Astrocyte (in vitro differentiated cells and primary cell): ENCODE results near the gene STK11IP. TPM values are rescaled to one million over a fixed set of nuclear protein-coding genes. Genes with fewer than 3 reads are reported as not detected.

Experiments
- DNase-seq: peaks from one replicate; pipeline ENCODE4 v3.0.0-alpha.2; 2010; ENCODE audit warnings: low read depth
- FAIRE-seq: peaks from 2 replicates; lab custom pipeline; 2011; peaks lifted over from hg19 to GRCh38; lab: Jason Lieb, UNC
- H2AFZ ChIP-seq: 2 replicates; pipeline ENCODE4 v1.6.0; 2012; ENCODE audit warnings: low read depth, low read length, inconsistent platforms
- H3K27ac ChIP-seq: 2 replicates; pipeline ENCODE4 v1.5.1; 2011; ENCODE audit warnings: low read depth, low read length, inconsistent platforms
- H3K27me3 ChIP-seq: 2 replicates; pipeline ENCODE4 v1.6.0; 2011; ENCODE audit warnings: low read length, inconsistent platforms; ENCODE audit not compliant: insufficient read depth
- H3K36me3 ChIP-seq: 2 replicates; pipeline ENCODE4 v1.5.1; 2011; ENCODE audit warnings: low read length, inconsistent platforms; ENCODE audit not compliant: insufficient read depth
- H3K4me1 ChIP-seq: 2 replicates; pipeline ENCODE4 v1.5.1; 2011; ENCODE audit warnings: low read length, inconsistent platforms; ENCODE audit not compliant: insufficient read depth
- H3K4me2 ChIP-seq: 2 replicates; pipeline ENCODE4 v1.6.0; 2012; ENCODE audit warnings: low read length, inconsistent platforms
- H3K4me3 ChIP-seq: 2 replicates; pipeline ENCODE4 v1.5.1; 2011; ENCODE audit warnings: low read depth, mild to moderate bottlenecking, low read length, inconsistent platforms; ENCODE audit not compliant: insufficient read depth
- H3K79me2 ChIP-seq: 2 replicates; pipeline ENCODE4 v1.6.0; 2012; ENCODE audit warnings: mild to moderate bottlenecking, low read length, inconsistent platforms; ENCODE audit not compliant: insufficient read depth
- H3K9ac ChIP-seq: 2 replicates; pipeline ENCODE4 v1.6.0; 2012; ENCODE audit warnings: mild to moderate bottlenecking, low read length, inconsistent platforms
- H3K9me3 ChIP-seq: 2 replicates; pipeline ENCODE4 v1.5.1; 2012; ENCODE audit warnings: low read depth, mild to moderate bottlenecking, low read length, inconsistent platforms; ENCODE audit not compliant: insufficient read depth
- H4K20me1 ChIP-seq: 2 replicates; pipeline ENCODE4 v1.6.0; 2012; ENCODE audit warnings: low read length, inconsistent platforms; ENCODE audit not compliant: insufficient read depth
- H3K27ac Mint-ChIP-seq: one replicate; pipeline ENCODE4 v1.8.0; 2021; ENCODE audit warnings: mild to moderate bottlenecking, mixed read lengths; ENCODE audit not compliant: unreplicated experiment
- H3K27me3 Mint-ChIP-seq: one replicate; pipeline ENCODE4 v1.8.0; 2021; ENCODE audit warnings: low read depth, mixed read lengths; ENCODE audit not compliant: unreplicated experiment
- H3K36me3 Mint-ChIP-seq: one replicate; pipeline ENCODE4 v1.8.0; 2021; ENCODE audit warnings: low read depth, mixed read lengths; ENCODE audit not compliant: unreplicated experiment
- H3K4me1 Mint-ChIP-seq: one replicate; pipeline ENCODE4 v1.8.0; 2021; ENCODE audit warnings: low read depth, mixed read lengths; ENCODE audit not compliant: unreplicated experiment
- H3K4me3 Mint-ChIP-seq: one replicate; pipeline ENCODE4 v1.8.0; 2021; ENCODE audit warnings: mild to moderate bottlenecking, moderate library complexity, mixed read lengths; ENCODE audit not compliant: unreplicated experiment
- H3K9me3 Mint-ChIP-seq: one replicate; pipeline ENCODE4 v1.8.0; 2021; ENCODE audit warnings: mild to moderate bottlenecking, mixed read lengths; ENCODE audit not compliant: unreplicated experiment
- EZH2 ChIP-seq: IDR thresholded peaks from 2 replicates; pipeline ENCODE4 v1.6.1; 2012; ENCODE audit warnings: mild to moderate bottlenecking, low read length, inconsistent platforms; ENCODE audit not compliant: insufficient read depth
- total RNA-seq: library from RNA; stranded (reverse); gene quantifications from 2 replicates; pipeline ENCODE4 v1.2.1, GENCODE V29; 2021
- TF ChIP-seq, protein P1 (sequence below): IDR thresholded peaks from 2 replicates; pipeline ENCODE4 v1.5.1; 2011; ENCODE audit warnings: low read depth, mild to moderate bottlenecking, inconsistent platforms, low read length, moderate library complexity; ENCODE audit not compliant: insufficient read depth

Gene STK11IP
- total RNA-seq, 1 donor from 2014 or later, result 24.9 TPM

GRCh38 chr2:219611306-219611705 is 13.6 kb downstream of the STK11IP start:
- H3K9me3 Mint-ChIP-seq, result peaks cover 3% of the 10 kb centered on the region
- H3K4me3 ChIP-seq, result no peak overlapping the region
- no peaks in the 10 kb centered on the region for H3K27me3 Mint-ChIP-seq
- H3K27me3 ChIP-seq, result no peaks in the 10 kb centered on the region
- H3K4me3 Mint-ChIP-seq, result no peak overlapping the region
- H3K4me1 Mint-ChIP-seq, result no peaks in the 10 kb centered on the region
- H3K9me3 ChIP-seq, result no peaks in the 10 kb centered on the region
- no peak overlapping the region for H3K9ac ChIP-seq
- no peak for TF ChIP-seq EZH2
- TF ChIP-seq, protein P1, sequence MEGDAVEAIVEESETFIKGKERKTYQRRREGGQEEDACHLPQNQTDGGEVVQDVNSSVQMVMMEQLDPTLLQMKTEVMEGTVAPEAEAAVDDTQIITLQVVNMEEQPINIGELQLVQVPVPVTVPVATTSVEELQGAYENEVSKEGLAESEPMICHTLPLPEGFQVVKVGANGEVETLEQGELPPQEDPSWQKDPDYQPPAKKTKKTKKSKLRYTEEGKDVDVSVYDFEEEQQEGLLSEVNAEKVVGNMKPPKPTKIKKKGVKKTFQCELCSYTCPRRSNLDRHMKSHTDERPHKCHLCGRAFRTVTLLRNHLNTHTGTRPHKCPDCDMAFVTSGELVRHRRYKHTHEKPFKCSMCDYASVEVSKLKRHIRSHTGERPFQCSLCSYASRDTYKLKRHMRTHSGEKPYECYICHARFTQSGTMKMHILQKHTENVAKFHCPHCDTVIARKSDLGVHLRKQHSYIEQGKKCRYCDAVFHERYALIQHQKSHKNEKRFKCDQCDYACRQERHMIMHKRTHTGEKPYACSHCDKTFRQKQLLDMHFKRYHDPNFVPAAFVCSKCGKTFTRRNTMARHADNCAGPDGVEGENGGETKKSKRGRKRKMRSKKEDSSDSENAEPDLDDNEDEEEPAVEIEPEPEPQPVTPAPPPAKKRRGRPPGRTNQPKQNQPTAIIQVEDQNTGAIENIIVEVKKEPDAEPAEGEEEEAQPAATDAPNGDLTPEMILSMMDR, result no peak
- no peak overlapping the region for H3K4me2 ChIP-seq
- H2AFZ ChIP-seq, result no peak overlapping the region
- DNase-seq, result no peak
- no peak overlapping the region for H3K27ac Mint-ChIP-seq
- no peak overlapping the region for H3K27ac ChIP-seq
- H4K20me1 ChIP-seq, result no peaks in the 10 kb centered on the region
- peaks cover 29% of the 10 kb centered on the region for H3K36me3 Mint-ChIP-seq
- H3K36me3 ChIP-seq, result peaks cover 8% of the 10 kb centered on the region
- no peak for FAIRE-seq
- no peaks in the 10 kb centered on the region for H3K4me1 ChIP-seq
- no peaks in the 10 kb centered on the region for H3K79me2 ChIP-seq

DNA sequence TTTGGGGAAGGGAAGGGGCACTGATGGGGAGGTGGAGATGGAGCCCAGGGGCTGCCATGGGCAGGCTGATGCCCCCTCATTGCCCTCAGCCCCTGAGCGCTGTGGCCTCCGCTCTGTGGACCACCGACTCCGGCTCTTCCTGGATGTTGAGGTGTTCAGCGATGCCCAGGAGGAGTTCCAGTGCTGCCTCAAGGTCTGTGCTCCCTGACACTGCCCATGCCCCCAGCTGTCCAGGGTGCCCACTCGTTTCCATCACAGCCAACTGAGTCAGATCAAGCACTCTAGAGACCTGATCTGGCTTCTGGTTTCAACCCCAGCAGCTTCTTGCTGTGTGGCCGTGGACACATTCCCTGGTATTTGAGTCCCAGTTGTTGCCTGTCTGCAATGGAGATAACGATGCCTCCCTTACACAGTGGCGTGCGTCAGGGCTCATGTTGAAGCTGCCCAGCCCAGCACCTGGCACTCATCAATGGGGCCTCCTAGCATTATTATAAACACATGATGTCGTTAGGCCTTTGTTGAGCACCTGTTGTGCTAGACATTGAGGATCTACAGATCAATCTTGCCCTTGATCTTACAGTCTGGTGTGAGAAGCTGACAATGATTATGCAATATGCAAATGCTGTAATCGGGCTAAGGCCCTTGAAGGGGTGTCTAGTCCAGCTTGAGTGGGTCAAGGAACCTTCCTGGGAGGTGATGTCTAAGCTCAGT is 14.4 kb downstream of the STK11IP start:
- Mint-ChIP-seq H3K36me3 (peaks cover 29% of the 10 kb centered on the region), H3K9me3 (peaks cover 3% of the 10 kb centered on the region), H3K27me3 (no peaks in the 10 kb centered on the region), H3K27ac (no peak overlapping the region), H3K4me1 (no peaks in the 10 kb centered on the region), H3K4me3 (no peak overlapping the region)
- FAIRE-seq, result no peak
- no peaks in the 10 kb centered on the region for H3K27me3 ChIP-seq
- peaks cover 8% of the 10 kb centered on the region for H3K36me3 ChIP-seq
- no peak overlapping the region for H3K9ac ChIP-seq
- no peak overlapping the region for H2AFZ ChIP-seq
- no peak overlapping the region for H3K4me2 ChIP-seq
- H3K27ac ChIP-seq, result no peak overlapping the region
- H4K20me1 ChIP-seq, result no peaks in the 10 kb centered on the region
- no peaks in the 10 kb centered on the region for H3K4me1 ChIP-seq
- no peak for TF ChIP-seq EZH2
- TF ChIP-seq, protein P1, result no peak
- H3K79me2 ChIP-seq, result no peaks in the 10 kb centered on the region
- no peak overlapping the region for H3K4me3 ChIP-seq
- H3K9me3 ChIP-seq, result no peaks in the 10 kb centered on the region
- no peak for DNase-seq

DNA sequence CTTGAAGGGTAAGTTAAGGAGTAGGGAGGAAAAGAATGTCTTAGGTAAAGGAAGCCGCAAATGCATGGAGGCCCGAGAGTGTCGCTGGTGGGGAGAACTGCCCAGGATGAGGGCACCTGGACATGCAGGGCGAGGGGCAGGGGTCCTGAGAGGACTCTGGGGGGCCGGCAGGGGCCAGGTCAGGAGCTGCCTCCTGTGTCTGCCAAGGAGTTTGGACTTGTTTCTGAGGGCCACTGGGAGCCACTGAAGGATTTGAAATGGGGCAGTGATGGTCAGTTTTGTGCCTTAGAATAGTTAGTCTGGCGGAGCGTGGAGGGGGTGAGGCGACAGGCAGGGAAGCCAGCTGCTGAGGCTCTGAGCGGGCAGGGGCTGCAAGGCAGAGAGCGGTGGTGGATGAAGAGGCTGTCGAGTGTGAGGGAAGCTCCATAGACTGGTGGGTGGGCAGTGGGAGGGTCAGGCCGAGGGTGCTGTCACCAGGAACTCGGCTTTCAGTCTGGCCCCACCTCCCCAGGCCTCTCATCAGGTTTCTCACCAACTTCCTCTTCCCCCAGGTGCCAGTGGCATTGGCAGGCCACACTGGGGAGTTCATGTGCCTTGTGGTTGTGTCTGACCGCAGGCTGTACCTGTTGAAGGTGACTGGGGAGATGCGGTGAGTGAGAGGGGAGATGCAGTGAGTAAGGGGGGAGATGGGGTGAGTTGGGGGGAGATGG is 15.1 kb downstream of the STK11IP start:
- FAIRE-seq (no peak), DNase-seq (no peak)
- TF ChIP-seq, protein P1, result no peak
- no peak for TF ChIP-seq EZH2
- Mint-ChIP-seq H3K4me3 (no peak overlapping the region), H3K36me3 (peaks cover 27% of the 10 kb centered on the region), H3K27me3 (no peaks in the 10 kb centered on the region), H3K4me1 (no peaks in the 10 kb centered on the region), H3K9me3 (peaks cover 3% of the 10 kb centered on the region), H3K27ac (no peak overlapping the region)
- Histone ChIP-seq H3K4me3 (no peak overlapping the region), H3K27me3 (no peaks in the 10 kb centered on the region), H3K36me3 (peaks cover 8% of the 10 kb centered on the region), H3K9me3 (no peaks in the 10 kb centered on the region), H3K4me1 (no peaks in the 10 kb centered on the region), H3K79me2 (no peaks in the 10 kb centered on the region), H3K27ac (no peak overlapping the region), H4K20me1 (no peaks in the 10 kb centered on the region), H3K4me2 (no peak overlapping the region), H2AFZ (no peak overlapping the region), H3K9ac (no peak overlapping the region)
